ENCODE measurements around the gene SPOCK3.

The SPOCK3 gene

DNA sequence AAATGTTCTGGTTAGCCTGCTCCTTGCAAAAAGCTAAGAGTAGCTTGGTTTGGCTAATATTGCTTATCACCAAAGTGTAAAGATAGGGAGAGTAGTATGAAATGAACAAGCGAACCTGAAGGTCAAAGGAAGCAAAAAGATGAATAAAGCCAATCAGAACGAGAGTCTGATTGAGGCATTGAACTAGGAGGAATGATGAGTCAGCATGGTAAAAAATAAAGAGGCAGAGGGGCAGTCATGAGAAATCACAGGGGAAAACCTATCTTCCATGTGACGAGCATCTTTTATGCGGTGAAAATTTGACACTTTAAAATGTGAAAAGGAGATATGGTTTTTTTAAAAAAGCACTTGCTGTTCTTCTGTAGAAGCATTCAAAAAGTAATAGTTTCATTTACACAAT is 533.7 kb downstream of the SPOCK3 start:
- in situ Hi-C loops (cut with HindIII; ENCODE audit: low sequenced_read_pairs) = no loop called here

DNA sequence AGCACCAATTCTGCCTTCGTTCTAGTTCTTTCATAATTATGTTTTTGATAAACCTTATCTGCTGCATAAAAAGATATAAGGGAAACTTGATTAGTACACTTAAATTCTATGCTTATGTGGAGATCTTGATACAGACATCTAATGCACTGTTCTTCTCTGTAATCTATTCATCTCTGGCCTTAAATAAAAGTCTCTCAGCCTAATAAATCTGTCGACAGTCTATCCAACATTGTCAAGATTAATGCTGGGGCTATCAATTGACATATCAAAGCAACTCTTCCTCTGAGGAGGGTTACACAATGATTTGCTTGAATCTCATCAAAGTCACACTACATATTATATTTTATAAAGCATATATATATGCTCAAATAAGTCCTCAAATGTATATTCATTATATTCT is 545.5 kb downstream of the SPOCK3 start:
- in situ Hi-C loops (cut with HindIII; ENCODE audit: low sequenced_read_pairs) = no loop called here

DNA sequence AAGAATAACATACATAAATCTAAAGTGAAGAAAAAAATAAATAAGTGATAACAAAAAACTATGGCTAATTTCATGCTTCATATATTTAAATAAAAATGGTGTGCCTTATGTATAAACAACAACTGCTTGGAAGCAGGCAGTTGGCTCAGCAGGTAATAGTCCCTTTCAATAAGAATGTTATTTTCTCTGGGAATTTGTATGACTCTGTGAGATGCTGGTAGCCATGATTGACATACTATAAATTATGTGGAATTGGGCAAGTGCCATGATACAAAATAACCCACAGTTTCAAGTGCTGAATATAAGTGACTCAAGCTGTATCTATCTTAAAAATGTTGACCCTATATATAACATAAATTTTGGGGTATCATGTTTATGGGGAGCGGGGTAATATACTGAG is 546.5 kb downstream of the SPOCK3 start:
- in situ Hi-C loops (cut with HindIII; ENCODE audit: low sequenced_read_pairs) = no loop called here
